OCI-LY1 (cell line): ENCODE data around the gene PCYT1A.

Experiments
- H2AFZ ChIP-seq: fragments of 200-600 bp; sonication (generic), shearing (Covaris generic); 2 replicates; pipeline ENCODE4 v1.6.0; 2014; ENCODE audit warnings: antibody characterized with exemption, mild to moderate bottlenecking, low read length
- H3F3A ChIP-seq: fragments of 200-600 bp; sonication (generic), shearing (Covaris generic); 2 replicates; pipeline ENCODE4 v1.6.0; 2014; ENCODE audit warnings: mild to moderate bottlenecking, antibody characterized with exemption, low read length, moderate library complexity; ENCODE audit not compliant: insufficient read depth
- H3K27ac ChIP-seq: fragments of 200-600 bp; sonication (generic); 2 replicates; pipeline ENCODE4 v1.5.1; 2014; ENCODE audit warnings: low read length, mixed run types, mild to moderate bottlenecking, low read depth; ENCODE audit not compliant: poor library complexity, severe bottlenecking
- H3K27me3 ChIP-seq: fragments of 200-600 bp; sonication (generic); 2 replicates; pipeline ENCODE4 v1.6.0; 2014; ENCODE audit warnings: antibody characterized with exemption, mild to moderate bottlenecking, low read length, moderate library complexity; ENCODE audit not compliant: insufficient read depth
- H3K36me3 ChIP-seq: fragments of 200-600 bp; sonication (generic); 2 replicates; pipeline ENCODE4 v1.6.1; 2014; ENCODE audit warnings: mild to moderate bottlenecking, antibody characterized with exemption, low read length, moderate library complexity, mixed read lengths; ENCODE audit not compliant: insufficient read depth
- H3K4me1 ChIP-seq: fragments of 200-600 bp; sonication (generic); 2 replicates; pipeline ENCODE4 v1.5.1; 2014; ENCODE audit warnings: mild to moderate bottlenecking, low read length, moderate library complexity; ENCODE audit not compliant: insufficient read depth, severe bottlenecking
- H3K4me2 ChIP-seq: fragments of 200-600 bp; sonication (generic), shearing (Covaris generic); 2 replicates; pipeline ENCODE4 v1.6.1; 2014; ENCODE audit warnings: low read length
- H3K4me3 ChIP-seq: fragments of 200-600 bp; sonication (generic); 2 replicates; pipeline ENCODE4 v1.5.1; 2014; ENCODE audit warnings: low read length, low read depth, mild to moderate bottlenecking, mixed read lengths; ENCODE audit not compliant: poor library complexity, severe bottlenecking
- H3K79me2 ChIP-seq: fragments of 200-600 bp; shearing (Covaris generic); 2 replicates; pipeline ENCODE4 v1.6.1; 2016; ENCODE audit warnings: mixed run types, low read length, mixed read lengths; ENCODE audit not compliant: insufficient read depth
- H3K9ac ChIP-seq: fragments of 200-600 bp; sonication (generic), shearing (Covaris generic); 2 replicates; pipeline ENCODE4 v1.6.1; 2014; ENCODE audit warnings: mild to moderate bottlenecking, low read length, mixed read lengths
- H3K9me2 ChIP-seq: fragments of 200-600 bp; sonication (generic), shearing (Covaris generic); 2 replicates; pipeline ENCODE4 v1.6.1; 2014; ENCODE audit warnings: low read depth, mild to moderate bottlenecking, low read length, mixed read lengths
- H3K9me3 ChIP-seq: fragments of 200-600 bp; shearing (Covaris generic); 2 replicates; pipeline ENCODE4 v1.6.1; 2014; ENCODE audit warnings: low read length, mixed read lengths
- H4K20me1 ChIP-seq: fragments of 200-600 bp; sonication (generic), shearing (Covaris generic); 2 replicates; pipeline ENCODE4 v1.6.0; 2016; ENCODE audit warnings: mild to moderate bottlenecking, low read length; ENCODE audit not compliant: insufficient read depth
- EZH2 ChIP-seq: fragments of 200-600 bp; sonication (generic), shearing (Covaris generic); IDR thresholded peaks from 2 replicates; pipeline ENCODE4 v1.8.0; 2017; ENCODE audit warnings: borderline replicate concordance, mixed run types, mild to moderate bottlenecking, antibody characterized with exemption, low read length, moderate library complexity, mixed read lengths
- TF ChIP-seq, protein P1 (sequence below): fragments of 200-600 bp; sonication (generic), shearing (Covaris generic); IDR thresholded peaks from 2 replicates; pipeline ENCODE4 v1.5.1; 2017; ENCODE audit warnings: mild to moderate bottlenecking, antibody characterized with exemption, low read length, moderate library complexity, mixed read lengths

Gene PCYT1A

DNA sequence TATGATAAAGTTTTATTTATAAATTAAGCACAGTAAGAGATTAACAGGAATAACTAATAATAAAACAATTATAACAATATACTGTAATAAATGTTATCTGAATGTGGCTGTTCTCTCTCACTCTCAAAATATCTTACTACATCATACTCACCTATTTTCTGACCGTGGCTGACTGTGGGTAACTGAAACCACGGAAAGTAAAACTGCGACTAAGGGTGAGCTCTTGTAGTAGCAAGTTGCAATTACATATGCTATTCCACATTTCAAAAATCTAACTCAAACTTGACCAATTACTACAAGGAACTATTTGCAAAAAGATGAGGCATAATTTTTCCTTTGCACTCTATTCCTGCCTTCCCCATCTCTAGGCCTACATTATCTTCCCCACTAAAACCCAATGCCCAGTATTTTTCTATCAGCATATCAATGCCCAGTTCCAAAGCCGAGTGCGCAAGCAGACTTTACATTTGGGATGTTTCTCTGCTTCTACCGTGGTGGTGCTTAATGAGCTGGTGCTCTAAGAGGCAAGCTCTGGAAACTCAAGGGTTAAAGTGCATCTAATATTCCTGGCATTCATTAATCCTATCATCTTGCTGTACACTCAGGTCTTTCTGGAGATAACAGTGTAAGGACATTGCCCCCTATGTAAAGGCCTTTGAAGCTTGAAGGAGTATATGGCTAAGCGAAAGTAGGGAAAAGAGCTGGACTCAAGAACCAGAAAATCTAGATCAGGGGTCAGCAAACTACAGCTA is 6.7 kb downstream of the PCYT1A start:
- Histone ChIP-seq H3K4me3 (no peak overlapping the region), H3K9me2 (no peaks in the 10 kb centered on the region), H3F3A (no peaks in the 10 kb centered on the region), H4K20me1 (no peaks in the 10 kb centered on the region), H3K4me2 (no peak overlapping the region), H3K9ac (no peak overlapping the region), H3K27ac (no peak overlapping the region), H3K9me3 (no peaks in the 10 kb centered on the region), H3K27me3 (no peaks in the 10 kb centered on the region), H2AFZ (no peak overlapping the region), H3K4me1 (peaks cover 9% of the 10 kb centered on the region), H3K79me2 (0 out of 2 replicates have a peak, but pooled peaks cover 3% of the 10 kb centered on the region), H3K36me3 (peaks cover 4% of the 10 kb centered on the region; the same call in 1 of the 2 replicates)
- TF ChIP-seq EZH2 = no peak
- TF ChIP-seq, protein P1, sequence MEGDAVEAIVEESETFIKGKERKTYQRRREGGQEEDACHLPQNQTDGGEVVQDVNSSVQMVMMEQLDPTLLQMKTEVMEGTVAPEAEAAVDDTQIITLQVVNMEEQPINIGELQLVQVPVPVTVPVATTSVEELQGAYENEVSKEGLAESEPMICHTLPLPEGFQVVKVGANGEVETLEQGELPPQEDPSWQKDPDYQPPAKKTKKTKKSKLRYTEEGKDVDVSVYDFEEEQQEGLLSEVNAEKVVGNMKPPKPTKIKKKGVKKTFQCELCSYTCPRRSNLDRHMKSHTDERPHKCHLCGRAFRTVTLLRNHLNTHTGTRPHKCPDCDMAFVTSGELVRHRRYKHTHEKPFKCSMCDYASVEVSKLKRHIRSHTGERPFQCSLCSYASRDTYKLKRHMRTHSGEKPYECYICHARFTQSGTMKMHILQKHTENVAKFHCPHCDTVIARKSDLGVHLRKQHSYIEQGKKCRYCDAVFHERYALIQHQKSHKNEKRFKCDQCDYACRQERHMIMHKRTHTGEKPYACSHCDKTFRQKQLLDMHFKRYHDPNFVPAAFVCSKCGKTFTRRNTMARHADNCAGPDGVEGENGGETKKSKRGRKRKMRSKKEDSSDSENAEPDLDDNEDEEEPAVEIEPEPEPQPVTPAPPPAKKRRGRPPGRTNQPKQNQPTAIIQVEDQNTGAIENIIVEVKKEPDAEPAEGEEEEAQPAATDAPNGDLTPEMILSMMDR = no peak

DNA sequence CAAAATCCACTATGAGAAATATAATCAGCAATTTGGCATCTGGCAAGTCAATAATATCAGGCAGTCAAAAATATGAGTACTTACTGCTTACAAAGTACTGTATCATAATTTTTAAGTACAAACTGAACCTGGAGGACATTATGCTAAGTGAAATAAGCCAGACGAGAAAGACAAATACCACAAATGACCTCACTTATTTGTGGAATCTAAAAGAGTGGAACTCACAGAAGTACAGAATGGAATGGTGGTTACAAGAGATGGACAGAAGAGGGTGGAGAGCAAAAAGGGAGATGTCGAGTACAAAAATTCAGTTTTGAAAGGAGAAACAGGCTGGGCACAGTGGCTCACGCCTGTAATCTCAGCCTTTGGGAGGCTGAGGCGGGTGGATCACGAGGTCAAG is 12.4 kb downstream of the PCYT1A start:
- Histone ChIP-seq H3K4me2 (no peak overlapping the region), H3K27ac (no peak overlapping the region), H3K9me3 (peaks cover 20% of the 10 kb centered on the region), H2AFZ (no peak overlapping the region), H3F3A (no peaks in the 10 kb centered on the region), H3K4me1 (peaks cover 4% of the 10 kb centered on the region), H3K79me2 (0 out of 2 replicates have a peak, but pooled peaks cover 3% of the 10 kb centered on the region), H3K9ac (no peak overlapping the region), H3K27me3 (no peaks in the 10 kb centered on the region), H3K9me2 (no peaks in the 10 kb centered on the region), H3K36me3 (peaks cover 31% of the 10 kb centered on the region), H4K20me1 (no peaks in the 10 kb centered on the region), H3K4me3 (no peak overlapping the region)
- TF ChIP-seq, protein P1 = no peak
- TF ChIP-seq EZH2 = no peak

DNA sequence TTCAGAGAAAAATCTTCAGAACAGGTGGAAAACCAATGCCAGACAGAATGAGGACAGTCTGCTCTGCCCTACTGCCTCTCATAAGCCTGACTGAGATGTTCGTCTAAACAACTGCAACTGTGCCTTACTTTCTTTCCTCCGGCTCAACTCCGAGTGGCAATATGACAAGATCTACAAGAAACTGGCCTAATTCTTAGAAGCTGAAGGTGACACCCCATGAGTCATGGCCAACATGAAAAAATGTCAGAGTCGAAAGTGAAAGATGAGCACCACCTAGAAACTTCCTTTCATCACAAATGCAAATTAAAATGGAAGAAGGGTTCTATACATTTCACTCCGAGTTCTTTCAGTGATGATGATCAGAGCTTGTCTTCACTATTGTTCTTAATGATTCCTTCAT is 12.9 kb downstream of the PCYT1A start:
- H3K9me2 ChIP-seq = no peaks in the 10 kb centered on the region
- H2AFZ ChIP-seq = no peak overlapping the region
- no peak overlapping the region for H3K4me2 ChIP-seq
- H3K9me3 ChIP-seq = peaks cover 20% of the 10 kb centered on the region
- 0 out of 2 replicates have a peak, but pooled peaks cover 3% of the 10 kb centered on the region for H3K79me2 ChIP-seq
- H4K20me1 ChIP-seq = no peaks in the 10 kb centered on the region
- H3K9ac ChIP-seq = no peak overlapping the region
- H3K36me3 ChIP-seq = peaks cover 31% of the 10 kb centered on the region
- no peak overlapping the region for H3K27ac ChIP-seq
- no peaks in the 10 kb centered on the region for H3K27me3 ChIP-seq
- TF ChIP-seq EZH2 = no peak
- TF ChIP-seq, protein P1 = no peak
- no peak overlapping the region for H3K4me3 ChIP-seq
- no peaks in the 10 kb centered on the region for H3F3A ChIP-seq
- peaks cover 4% of the 10 kb centered on the region for H3K4me1 ChIP-seq
